ENCODE results near the gene GRID2.

GRCh38 chr4:93809773-93810172 is 1506.0 kb downstream of the GRID2 start:
- TF ChIP-seq, protein P1, sequence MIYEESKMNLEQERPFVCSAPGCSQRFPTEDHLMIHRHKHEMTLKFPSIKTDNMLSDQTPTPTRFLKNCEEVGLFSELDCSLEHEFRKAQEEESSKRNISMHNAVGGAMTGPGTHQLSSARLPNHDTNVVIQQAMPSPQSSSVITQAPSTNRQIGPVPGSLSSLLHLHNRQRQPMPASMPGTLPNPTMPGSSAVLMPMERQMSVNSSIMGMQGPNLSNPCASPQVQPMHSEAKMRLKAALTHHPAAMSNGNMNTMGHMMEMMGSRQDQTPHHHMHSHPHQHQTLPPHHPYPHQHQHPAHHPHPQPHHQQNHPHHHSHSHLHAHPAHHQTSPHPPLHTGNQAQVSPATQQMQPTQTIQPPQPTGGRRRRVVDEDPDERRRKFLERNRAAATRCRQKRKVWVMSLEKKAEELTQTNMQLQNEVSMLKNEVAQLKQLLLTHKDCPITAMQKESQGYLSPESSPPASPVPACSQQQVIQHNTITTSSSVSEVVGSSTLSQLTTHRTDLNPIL (CRISPR knock-in tag; IDR thresholded peaks at IDR 0.05; ENCODE audit: low read depth) = no peak
- TF ChIP-seq, protein P2, sequence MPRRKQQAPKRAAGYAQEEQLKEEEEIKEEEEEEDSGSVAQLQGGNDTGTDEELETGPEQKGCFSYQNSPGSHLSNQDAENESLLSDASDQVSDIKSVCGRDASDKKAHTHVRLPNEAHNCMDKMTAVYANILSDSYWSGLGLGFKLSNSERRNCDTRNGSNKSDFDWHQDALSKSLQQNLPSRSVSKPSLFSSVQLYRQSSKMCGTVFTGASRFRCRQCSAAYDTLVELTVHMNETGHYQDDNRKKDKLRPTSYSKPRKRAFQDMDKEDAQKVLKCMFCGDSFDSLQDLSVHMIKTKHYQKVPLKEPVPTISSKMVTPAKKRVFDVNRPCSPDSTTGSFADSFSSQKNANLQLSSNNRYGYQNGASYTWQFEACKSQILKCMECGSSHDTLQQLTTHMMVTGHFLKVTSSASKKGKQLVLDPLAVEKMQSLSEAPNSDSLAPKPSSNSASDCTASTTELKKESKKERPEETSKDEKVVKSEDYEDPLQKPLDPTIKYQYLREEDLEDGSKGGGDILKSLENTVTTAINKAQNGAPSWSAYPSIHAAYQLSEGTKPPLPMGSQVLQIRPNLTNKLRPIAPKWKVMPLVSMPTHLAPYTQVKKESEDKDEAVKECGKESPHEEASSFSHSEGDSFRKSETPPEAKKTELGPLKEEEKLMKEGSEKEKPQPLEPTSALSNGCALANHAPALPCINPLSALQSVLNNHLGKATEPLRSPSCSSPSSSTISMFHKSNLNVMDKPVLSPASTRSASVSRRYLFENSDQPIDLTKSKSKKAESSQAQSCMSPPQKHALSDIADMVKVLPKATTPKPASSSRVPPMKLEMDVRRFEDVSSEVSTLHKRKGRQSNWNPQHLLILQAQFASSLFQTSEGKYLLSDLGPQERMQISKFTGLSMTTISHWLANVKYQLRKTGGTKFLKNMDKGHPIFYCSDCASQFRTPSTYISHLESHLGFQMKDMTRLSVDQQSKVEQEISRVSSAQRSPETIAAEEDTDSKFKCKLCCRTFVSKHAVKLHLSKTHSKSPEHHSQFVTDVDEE (CRISPR knock-in tag; IDR thresholded peaks at IDR 0.05) = no peak
- TF ChIP-seq, protein P3, sequence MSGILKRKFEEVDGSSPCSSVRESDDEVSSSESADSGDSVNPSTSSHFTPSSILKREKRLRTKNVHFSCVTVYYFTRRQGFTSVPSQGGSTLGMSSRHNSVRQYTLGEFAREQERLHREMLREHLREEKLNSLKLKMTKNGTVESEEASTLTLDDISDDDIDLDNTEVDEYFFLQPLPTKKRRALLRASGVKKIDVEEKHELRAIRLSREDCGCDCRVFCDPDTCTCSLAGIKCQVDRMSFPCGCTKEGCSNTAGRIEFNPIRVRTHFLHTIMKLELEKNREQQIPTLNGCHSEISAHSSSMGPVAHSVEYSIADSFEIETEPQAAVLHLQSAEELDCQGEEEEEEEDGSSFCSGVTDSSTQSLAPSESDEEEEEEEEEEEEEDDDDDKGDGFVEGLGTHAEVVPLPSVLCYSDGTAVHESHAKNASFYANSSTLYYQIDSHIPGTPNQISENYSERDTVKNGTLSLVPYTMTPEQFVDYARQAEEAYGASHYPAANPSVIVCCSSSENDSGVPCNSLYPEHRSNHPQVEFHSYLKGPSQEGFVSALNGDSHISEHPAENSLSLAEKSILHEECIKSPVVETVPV (CRISPR knock-in tag; IDR thresholded peaks at IDR 0.05) = no peak
- TF ChIP-seq ARNTL (CRISPR knock-in tag; IDR thresholded peaks at IDR 0.05; ENCODE audit: borderline replicate concordance, low read depth) (no peak), PATZ1 (CRISPR knock-in tag; IDR thresholded peaks at IDR 0.05; ENCODE audit: borderline replicate concordance) (no peak), ESRRG (CRISPR knock-in tag; IDR thresholded peaks at IDR 0.05) (no peak)

Measured in SK-N-SH treated with all-trans-retinoic acid at 6 μM for 48 hours (cell line).